ENCODE results near the gene C12orf57. TPM values are rescaled to one million over a fixed set of nuclear protein-coding genes. Genes with fewer than 3 reads are reported as not detected.

The C12orf57 gene
- polyA plus RNA-seq, 3 donors: 326 to 584 (median 368) TPM

DNA sequence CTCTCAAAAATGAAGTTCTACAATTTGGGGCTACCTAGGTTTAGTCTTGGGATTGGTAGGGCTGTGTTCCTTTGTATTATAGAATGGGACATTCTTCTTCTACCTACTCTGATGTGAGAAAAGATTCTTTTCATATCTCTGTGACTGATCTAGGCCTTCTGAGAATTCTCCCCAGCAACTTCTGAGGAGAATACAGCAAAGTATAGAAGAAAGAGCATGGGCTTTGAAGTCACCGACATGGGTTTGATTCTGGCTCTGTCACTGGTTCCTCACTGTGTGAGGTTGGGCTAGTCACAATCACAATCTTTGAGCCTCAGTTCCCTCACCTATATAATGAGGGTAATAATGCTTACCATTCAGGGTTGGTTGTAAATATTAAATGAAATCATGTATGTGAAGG lies 11.1 kb upstream of the C12orf57 start:
- 50 to 69% (median 58%) methylated on average over 1 of the region's 1 CpG for WGBS, 3 donors

DNA sequence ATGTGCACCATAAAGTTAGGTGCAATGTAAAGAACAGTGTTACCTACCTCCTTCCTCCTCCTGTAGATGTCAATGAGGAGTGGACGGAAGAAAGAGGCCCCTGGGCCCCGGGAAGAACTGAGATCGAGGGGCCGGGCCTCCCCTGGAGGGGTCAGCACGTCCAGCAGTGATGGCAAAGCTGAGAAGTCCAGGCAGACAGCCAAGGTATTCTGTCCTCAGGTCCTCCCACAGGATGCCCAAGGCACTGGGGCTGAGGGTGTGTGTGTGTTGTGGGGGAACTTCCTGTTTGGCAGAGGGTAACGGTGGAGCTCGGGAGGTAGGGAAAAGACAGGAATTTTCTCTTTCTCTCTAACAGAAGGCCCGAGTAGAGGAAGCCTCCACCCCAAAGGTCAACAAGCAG lies 9.7 kb upstream of the C12orf57 start:
- WGBS, 3 donors: 27 to 55% (median 40%) methylated on average over 8 of the region's 8 CpGs
- no peak overlapping the region for H3K27ac ChIP-seq (ENCODE audit: low read depth, low read length)

More for the DNA sequence above, 11.1 kb upstream of the C12orf57 start:
- H3K27ac ChIP-seq (ENCODE audit: low read depth, low read length): no peak overlapping the region

DNA sequence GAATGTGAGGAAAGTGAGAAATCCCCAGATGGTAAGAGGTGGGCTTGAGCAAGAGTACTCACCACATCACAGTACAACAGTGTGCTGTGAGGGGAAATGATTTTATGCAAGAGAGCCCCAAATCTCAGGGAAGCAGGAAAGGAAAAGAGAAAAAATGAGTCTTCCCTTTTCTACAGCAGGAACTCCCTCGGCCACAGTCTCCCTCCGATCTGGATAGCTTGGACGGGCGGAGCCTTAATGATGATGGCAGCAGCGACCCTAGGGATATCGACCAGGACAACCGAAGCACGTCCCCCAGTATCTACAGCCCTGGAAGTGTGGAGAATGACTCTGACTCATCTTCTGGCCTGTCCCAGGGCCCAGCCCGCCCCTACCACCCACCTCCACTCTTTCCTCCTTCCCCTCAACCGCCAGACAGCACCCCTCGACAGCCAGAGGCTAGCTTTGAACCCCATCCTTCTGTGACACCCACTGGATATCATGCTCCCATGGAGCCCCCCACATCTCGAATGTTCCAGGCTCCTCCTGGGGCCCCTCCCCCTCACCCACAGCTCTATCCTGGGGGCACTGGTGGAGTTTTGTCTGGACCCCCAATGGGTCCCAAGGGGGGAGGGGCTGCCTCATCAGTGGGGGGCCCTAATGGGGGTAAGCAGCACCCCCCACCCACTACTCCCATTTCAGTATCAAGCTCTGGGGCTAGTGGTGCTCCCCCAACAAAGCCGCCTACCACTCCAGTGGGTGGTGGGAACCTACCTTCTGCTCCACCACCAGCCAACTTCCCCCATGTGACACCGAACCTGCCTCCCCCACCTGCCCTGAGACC lies 8.2 kb upstream of the C12orf57 start:
- no peak overlapping the region for H3K27ac ChIP-seq (ENCODE audit: low read depth, low read length)
- 36 to 81% (median 52%) methylated on average over 14 of the region's 14 CpGs for WGBS, 3 donors

DNA sequence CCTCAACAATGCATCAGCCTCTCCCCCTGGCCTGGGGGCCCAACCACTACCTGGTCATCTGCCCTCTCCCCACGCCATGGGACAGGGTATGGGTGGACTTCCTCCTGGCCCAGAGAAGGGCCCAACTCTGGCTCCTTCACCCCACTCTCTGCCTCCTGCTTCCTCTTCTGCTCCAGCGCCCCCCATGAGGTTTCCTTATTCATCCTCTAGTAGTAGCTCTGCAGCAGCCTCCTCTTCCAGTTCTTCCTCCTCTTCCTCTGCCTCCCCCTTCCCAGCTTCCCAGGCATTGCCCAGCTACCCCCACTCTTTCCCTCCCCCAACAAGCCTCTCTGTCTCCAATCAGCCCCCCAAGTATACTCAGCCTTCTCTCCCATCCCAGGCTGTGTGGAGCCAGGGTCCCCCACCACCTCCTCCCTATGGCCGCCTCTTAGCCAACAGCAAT lies 7.6 kb upstream of the C12orf57 start:
- WGBS, 3 donors: 65 to 84% (median 67%) methylated on average over 3 of the region's 3 CpGs
- H3K27ac ChIP-seq (ENCODE audit: low read depth, low read length): no peak overlapping the region

DNA sequence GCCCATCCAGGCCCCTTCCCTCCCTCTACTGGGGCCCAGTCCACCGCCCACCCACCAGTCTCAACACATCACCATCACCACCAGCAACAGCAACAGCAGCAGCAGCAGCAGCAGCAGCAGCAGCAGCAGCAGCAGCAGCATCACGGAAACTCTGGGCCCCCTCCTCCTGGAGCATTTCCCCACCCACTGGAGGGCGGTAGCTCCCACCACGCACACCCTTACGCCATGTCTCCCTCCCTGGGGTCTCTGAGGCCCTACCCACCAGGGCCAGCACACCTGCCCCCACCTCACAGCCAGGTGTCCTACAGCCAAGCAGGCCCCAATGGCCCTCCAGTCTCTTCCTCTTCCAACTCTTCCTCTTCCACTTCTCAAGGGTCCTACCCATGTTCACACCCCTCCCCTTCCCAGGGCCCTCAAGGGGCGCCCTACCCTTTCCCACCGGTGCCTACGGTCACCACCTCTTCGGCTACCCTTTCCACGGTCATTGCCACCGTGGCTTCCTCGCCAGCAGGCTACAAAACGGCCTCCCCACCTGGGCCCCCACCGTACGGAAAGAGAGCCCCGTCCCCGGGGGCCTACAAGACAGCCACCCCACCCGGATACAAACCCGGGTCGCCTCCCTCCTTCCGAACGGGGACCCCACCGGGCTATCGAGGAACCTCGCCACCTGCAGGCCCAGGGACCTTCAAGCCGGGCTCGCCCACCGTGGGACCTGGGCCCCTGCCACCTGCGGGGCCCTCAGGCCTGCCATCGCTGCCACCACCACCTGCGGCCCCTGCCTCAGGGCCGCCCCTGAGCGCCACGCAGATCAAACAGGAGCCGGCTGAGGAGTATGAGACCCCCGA lies 7.0 kb upstream of the C12orf57 start:
- H3K27ac ChIP-seq (ENCODE audit: low read depth, low read length): peak overlapping the region; percentile 21
- 20 to 30% (median 29%) methylated on average over 33 to 36 of the region's 36 CpGs for WGBS, 3 donors

DNA sequence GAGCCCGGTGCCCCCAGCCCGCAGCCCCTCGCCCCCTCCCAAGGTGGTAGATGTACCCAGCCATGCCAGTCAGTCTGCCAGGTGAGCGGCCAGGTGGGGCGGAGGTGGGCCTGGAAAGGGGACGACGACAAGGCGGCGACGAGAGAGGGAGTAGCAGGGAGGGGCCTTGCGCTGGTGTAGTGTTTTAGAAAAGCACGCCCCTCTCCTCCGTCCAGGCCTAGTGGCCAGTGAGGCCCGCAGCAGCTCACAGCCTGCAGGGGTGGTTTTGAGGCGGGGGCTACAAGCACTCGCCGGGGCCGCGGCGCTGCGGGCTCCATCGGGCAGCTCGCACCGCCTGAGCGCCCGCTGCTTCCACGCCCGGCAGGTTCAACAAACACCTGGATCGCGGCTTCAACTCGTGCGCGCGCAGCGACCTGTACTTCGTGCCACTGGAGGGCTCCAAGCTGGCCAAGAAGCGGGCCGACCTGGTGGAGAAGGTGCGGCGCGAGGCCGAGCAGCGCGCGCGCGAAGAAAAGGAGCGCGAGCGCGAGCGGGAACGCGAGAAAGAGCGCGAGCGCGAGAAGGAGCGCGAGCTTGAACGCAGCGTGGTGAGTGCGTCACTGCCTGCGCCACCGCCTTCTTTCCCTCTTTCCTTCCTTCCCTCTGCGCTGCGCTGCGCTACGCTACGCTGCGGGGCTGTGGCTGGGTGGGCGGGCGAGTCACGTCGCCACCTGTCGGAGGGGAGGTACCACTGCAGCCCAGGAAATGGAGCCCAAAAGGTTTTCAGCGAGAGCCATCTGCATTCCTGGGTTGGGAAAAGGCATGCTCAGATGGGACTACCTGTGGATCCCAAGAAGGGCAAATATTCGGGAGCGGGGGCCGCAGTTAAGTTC lies 6.1 kb upstream of the C12orf57 start:
- 1 to 3% (median 1%) methylated on average over 73 to 80 of the region's 80 CpGs for WGBS, 3 donors
- peak overlapping the region; percentile 21 for H3K27ac ChIP-seq (ENCODE audit: low read depth, low read length)

DNA sequence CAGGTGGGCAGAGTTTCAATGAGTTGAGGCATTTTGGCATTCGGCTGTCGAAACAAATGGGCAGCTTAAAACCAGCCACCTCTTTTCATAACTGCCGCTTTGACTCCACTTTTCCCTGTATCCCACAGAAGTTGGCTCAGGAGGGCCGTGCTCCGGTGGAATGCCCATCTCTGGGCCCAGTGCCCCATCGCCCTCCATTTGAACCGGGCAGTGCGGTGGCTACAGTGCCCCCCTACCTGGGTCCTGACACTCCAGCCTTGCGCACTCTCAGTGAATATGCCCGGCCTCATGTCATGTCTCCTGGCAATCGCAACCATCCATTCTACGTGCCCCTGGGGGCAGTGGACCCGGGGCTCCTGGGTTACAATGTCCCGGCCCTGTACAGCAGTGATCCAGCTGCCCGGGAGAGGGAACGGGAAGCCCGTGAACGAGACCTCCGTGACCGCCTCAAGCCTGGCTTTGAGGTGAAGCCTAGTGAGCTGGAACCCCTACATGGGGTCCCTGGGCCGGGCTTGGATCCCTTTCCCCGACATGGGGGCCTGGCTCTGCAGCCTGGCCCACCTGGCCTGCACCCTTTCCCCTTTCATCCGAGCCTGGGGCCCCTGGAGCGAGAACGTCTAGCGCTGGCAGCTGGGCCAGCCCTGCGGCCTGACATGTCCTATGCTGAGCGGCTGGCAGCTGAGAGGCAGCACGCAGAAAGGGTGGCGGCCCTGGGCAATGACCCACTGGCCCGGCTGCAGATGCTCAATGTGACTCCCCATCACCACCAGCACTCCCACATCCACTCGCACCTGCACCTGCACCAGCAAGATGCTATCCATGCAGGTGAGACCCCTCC lies 5.2 kb upstream of the C12orf57 start:
- H3K27ac ChIP-seq (ENCODE audit: low read depth, low read length): no peak overlapping the region
- 77 to 81% (median 79%) methylated on average over 31 to 32 of the region's 32 CpGs for WGBS, 3 donors

DNA sequence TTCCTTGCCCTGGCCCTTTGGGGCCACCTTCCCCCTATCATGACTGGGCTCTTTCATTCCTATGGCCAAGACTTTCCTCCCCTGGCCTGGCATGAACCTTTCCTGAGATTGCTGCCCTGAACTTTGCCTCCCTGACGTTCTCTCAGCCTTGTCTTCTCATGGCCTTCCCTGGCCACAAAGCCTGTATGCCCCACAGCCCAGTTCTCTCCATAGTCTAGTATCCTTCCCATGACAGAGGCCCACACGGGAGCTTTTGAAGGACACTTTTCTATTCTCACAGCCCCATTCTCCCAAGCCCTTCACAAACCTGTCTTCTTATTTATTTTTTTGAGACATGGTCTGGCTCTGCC lies 4.7 kb upstream of the C12orf57 start:
- WGBS, 3 donors: 54 to 75% (median 64%) methylated on average over 2 of the region's 2 CpGs
- no peak overlapping the region for H3K27ac ChIP-seq (ENCODE audit: low read depth, low read length)

DNA sequence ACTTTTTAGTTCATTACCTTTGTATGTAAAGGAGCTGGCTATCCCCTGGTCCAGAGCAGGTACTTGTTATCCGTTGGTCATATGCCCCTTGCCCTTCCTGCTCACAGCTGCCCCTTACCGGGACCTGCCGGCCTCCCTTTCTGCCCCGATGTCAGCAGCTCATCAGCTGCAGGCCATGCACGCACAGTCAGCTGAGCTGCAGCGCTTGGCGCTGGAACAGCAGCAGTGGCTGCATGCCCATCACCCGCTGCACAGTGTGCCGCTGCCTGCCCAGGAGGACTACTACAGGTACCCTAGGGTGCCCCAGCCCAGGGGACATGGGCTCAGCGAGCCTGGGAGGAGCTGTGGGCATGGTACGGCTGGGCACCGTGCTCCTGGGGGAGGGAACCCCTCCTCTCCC lies 2.6 kb upstream of the C12orf57 start:
- H3K27ac ChIP-seq (ENCODE audit: low read depth, low read length): no peak overlapping the region
- 81 to 92% (median 82%) methylated on average over 12 of the region's 12 CpGs for WGBS, 3 donors

DNA sequence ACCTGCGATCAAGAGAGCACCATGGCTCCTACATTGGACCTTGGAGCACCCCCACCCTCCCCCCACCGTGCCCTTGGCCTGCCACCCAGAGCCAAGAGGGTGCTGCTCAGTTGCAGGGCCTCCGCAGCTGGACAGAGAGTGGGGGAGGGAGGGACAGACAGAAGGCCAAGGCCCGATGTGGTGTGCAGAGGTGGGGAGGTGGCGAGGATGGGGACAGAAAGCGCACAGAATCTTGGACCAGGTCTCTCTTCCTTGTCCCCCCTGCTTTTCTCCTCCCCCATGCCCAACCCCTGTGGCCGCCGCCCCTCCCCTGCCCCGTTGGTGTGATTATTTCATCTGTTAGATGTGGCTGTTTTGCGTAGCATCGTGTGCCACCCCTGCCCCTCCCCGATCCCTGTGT lies 2.0 kb upstream of the C12orf57 start:
- no peak overlapping the region for H3K27ac ChIP-seq (ENCODE audit: low read depth, low read length)
- WGBS, 3 donors: 67 to 85% (median 84%) methylated on average over 12 of the region's 12 CpGs

DNA sequence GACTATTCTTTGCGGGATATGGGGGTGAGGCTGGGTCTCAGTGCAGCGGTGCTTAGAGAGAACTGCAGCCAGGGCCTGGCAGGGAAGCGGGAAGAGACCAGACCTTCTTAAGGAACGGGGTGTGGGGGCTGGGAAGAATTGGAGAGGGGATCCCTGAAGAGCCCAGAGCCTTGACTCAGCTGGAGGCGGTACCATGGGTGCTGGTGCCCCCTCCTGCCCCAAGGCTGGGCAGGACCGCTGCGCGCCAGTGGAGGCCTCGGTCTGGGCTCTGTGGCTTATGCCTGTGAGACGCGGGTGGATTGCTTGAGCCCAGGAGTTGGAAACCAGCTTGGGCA lies 1.5 kb upstream of the C12orf57 start:
- WGBS, 3 donors: 81 to 86% (median 83%) methylated on average over 9 to 11 of the region's 11 CpGs
- H3K27ac ChIP-seq (ENCODE audit: low read depth, low read length): no peak overlapping the region

DNA sequence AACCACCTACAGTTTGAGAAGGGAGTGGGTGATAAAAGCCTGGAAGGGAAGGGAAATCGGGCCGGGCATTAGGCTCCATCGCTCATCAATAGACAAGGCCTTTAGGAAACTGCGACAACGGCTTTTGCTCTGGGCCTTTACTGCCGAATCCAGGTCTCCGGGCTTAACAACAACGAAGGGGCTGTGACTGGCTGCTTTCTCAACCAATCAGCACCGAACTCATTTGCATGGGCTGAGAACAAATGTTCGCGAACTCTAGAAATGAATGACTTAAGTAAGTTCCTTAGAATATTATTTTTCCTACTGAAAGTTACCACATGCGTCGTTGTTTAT lies 467 bp upstream of the C12orf57 start:
- peak overlapping the region; percentile 63 for H3K27ac ChIP-seq (ENCODE audit: low read depth, low read length)
- WGBS, 3 donors: 1% methylated on average over 13 of the region's 13 CpGs

DNA sequence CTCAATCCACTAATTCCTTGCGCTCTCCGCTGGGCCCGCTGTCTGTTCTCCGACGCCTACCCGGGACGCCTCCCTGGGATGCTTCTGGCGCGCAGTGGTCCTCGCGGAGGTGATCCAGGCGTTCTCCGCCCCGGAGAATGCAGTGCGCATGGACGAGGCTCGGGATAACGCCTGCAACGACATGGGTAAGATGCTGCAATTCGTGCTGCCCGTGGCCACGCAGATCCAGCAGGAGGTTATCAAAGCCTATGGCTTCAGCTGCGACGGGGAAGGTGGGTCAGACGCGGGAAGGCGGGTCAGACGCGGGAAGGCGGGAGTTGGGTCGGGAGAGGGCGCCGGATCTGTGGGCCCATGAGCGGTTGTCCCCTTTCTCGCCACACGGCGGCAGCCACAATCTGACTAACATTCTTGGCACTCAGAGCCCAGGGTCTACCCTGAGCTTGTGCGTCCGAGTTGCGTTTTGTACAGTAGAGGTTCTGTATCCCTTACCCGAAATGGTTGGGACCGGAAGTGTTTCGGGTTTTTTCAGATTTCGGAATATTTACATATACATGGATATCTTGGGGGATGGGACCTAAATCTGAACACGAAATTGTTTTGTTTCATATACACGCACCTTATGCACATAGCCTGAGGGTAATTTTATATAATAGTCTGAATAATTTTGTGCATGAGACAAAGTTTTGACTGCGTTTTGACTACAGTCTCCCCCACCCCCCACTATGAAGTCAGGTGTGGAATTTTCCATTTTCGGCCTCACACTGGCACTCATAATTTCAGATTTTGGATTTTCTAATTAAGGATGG lies 762 bp downstream of the C12orf57 start:
- 2 to 3% (median 3%) methylated on average over 48 of the region's 48 CpGs for WGBS, 3 donors
- H3K27ac ChIP-seq (ENCODE audit: low read depth, low read length): peak overlapping the region; percentile 97

DNA sequence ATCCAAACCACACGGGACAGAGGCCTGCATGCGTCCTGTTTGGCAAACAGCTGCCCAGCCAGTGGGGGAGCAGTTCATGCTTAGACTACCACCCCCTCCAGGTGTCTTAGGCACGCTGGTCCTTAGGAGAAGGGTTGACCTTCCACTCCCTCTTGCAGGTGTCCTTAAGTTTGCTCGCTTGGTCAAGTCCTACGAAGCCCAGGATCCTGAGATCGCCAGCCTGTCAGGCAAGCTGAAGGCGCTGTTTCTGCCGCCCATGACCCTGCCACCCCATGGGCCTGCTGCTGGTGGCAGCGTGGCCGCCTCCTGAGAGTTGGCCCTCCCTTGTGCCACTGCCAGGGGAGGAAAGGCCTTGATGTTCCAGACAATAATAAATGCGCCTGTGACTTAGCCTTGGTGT lies 1.8 kb downstream of the C12orf57 start:
- no peak overlapping the region for H3K27ac ChIP-seq (ENCODE audit: low read depth, low read length)
- WGBS, 3 donors: 43 to 78% (median 73%) methylated on average over 10 to 11 of the region's 11 CpGs

DNA sequence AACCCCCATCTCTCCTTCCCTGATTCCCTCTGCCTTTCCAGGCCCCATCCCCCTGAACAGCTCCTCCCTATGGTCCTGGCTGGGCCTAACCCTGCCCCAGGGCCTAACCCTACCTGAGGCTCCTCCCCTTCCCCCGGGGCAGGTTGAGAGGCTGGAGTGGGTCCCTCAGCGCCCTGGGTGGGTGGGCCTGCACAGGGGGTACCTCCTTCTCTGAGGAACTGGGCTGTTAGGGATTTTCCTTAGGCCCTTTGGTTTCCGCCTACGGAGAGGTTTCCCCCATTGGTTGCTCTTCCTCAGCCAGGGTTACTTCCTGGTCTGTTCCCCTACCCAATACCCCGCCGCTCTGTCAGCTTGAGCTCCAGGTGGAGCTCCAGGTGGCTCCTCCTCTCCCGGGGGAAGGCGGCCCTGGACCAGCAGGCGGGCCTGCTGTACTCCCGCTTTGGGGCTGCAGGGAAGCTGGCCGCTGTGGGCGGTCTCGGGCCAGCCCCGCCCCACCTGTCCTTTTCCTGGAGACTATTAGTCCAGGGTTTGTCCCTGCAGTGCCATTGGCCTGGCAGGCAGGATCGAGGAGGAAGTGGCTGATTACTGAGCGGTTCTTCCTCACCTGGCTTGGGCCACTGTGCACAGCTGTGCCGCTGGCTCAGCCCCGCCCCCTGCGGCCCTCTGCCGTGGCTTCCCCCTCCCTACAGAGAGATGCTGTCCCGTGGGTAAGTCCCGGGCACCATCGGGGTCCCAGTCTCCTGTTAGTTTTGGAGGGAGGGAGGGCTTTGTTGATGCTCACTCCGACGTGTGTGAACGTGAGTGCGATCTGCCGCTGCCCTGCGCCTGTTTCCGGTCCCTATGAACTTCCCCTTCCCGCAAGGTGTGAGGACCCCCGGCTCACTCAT lies 2.5 kb downstream of the C12orf57 start:
- no peak overlapping the region for H3K27ac ChIP-seq (ENCODE audit: low read depth, low read length)
- 8 to 33% (median 27%) methylated on average over 32 of the region's 32 CpGs for WGBS, 3 donors

DNA sequence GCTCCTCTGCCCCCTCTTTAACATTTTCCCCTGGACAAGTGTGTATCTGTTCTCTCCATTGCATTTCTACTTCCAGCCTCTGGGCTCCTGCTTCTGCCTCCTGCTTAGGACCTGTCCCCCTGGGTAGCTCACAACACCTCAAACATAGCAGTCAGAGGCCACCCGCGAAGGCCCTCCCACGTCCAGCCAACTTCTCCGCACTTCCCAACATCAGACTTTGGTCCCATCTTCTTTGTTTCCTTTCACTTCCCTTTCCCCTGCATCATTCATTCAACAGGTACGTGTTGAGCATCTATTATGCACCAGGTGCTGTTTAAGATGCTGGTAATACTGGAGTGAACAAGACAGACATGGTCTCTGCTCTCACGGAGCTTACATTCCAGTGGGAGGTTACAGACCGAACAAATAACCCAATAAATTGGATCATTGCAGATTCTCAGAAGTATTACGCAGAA lies 3.1 kb downstream of the C12orf57 start:
- WGBS, 3 donors: 39 to 81% (median 69%) methylated on average over 8 of the region's 8 CpGs
- H3K27ac ChIP-seq (ENCODE audit: low read depth, low read length): no peak overlapping the region
